ENCODE measurements around the gene PSD. TPM values are rescaled to one million over a fixed set of nuclear protein-coding genes. Genes with fewer than 3 reads are reported as not detected.

PSD gene
- total RNA-seq, 1 experiment from 2014 or later, result 1.6 TPM

GRCh38 chr10:102402512-102402896 is 16.1 kb downstream of the PSD start:
- intact Hi-C loops (cut with micrococcal nuclease; ENCODE audit: unreplicated experiment), result loop anchor here (2.0 kb wide), 2 partner anchors 18 to 234 kb away; partner anchors contain the start of gene FBXL15
- Histone ChIP-seq H3K36me3 (ENCODE audit: low read depth) (no peaks in the 10 kb centered on the region), H3F3A (ENCODE audit: insufficient read depth, low read depth) (peaks cover 4% of the 10 kb centered on the region; the same call in 1 of the 2 replicates), H3K27me3 (ENCODE audit: insufficient read depth, low read depth) (no peaks in the 10 kb centered on the region), H3K9me2 (ENCODE audit: insufficient read depth) (no peaks in the 10 kb centered on the region), H3K4me3 (no peak overlapping the region), H3K4me1 (replicated peaks; ENCODE audit: insufficient read depth) (peaks cover 13% of the 10 kb centered on the region), H3K9me3 (ENCODE audit: insufficient read depth, low read depth) (no peaks in the 10 kb centered on the region), H3K4me2 (no peak overlapping the region), H2AFZ (no peak overlapping the region), H3K79me2 (ENCODE audit: low read depth) (no peaks in the 10 kb centered on the region), H4K20me1 (ENCODE audit: insufficient read depth) (no peaks in the 10 kb centered on the region), H3K27ac (no peak overlapping the region)
- no TSS peak for BruUV-seq (replicated peaks)
- DNase-seq, result no peak
- ChIA-PET POLR2A (ENCODE audit: unreplicated experiment) (no interaction called here), CTCF (interaction anchor here (0.5 kb wide), 1 partner anchor 52 kb away, joined by 3 read pairs; no protein-coding TSS in a partner anchor)
- TF ChIP-seq CTCF (conservative IDR thresholded peaks at IDR 0.05) (no peak), EZH2 (IDR thresholded peaks at IDR 0.05; ENCODE audit: low read depth) (no peak)

GRCh38 chr10:102401735-102402511 is 16.7 kb downstream of the PSD start:
- Histone ChIP-seq H3K4me3 (no peak overlapping the region), H2AFZ (no peak overlapping the region), H3K4me2 (peak overlapping the region; percentile 53), H3K4me1 (replicated peaks; ENCODE audit: insufficient read depth) (peaks cover 13% of the 10 kb centered on the region), H3K79me2 (ENCODE audit: low read depth) (no peaks in the 10 kb centered on the region), H4K20me1 (ENCODE audit: insufficient read depth) (no peaks in the 10 kb centered on the region), H3K9me2 (ENCODE audit: insufficient read depth) (no peaks in the 10 kb centered on the region), H3K27ac (no peak overlapping the region), H3K27me3 (ENCODE audit: insufficient read depth, low read depth) (no peaks in the 10 kb centered on the region), H3K9me3 (ENCODE audit: insufficient read depth, low read depth) (no peaks in the 10 kb centered on the region), H3F3A (ENCODE audit: insufficient read depth, low read depth) (peaks cover 4% of the 10 kb centered on the region; the same call in 1 of the 2 replicates), H3K36me3 (ENCODE audit: low read depth) (no peaks in the 10 kb centered on the region)
- intact Hi-C loops (cut with micrococcal nuclease; ENCODE audit: unreplicated experiment), result loop anchor here (2.0 kb wide), 2 partner anchors 19 to 233 kb away; partner anchors contain the start of gene FBXL15
- peak; percentile 80 to 88 for DNase-seq
- ChIA-PET CTCF (interaction anchor here (0.5 to 0.6 kb wide), 3 partner anchors 9 to 60 kb away, joined by 3 to 4 read pairs (median 3); no protein-coding TSS in a partner anchor), POLR2A (ENCODE audit: unreplicated experiment) (interaction anchor here (0.5 kb wide), 1 partner anchor 791 kb away, joined by 4 read pairs; no protein-coding TSS in a partner anchor)
- TF ChIP-seq CTCF (conservative IDR thresholded peaks at IDR 0.05) (no peak), EZH2 (IDR thresholded peaks at IDR 0.05; ENCODE audit: low read depth) (no peak)
- no TSS peak for BruUV-seq (replicated peaks)

GRCh38 chr10:102401342-102401654 is 17.3 kb downstream of the PSD start:
- Histone ChIP-seq H3K4me1 (replicated peaks; ENCODE audit: insufficient read depth) (peaks cover 17% of the 10 kb centered on the region), H3K79me2 (ENCODE audit: low read depth) (peaks cover 2% of the 10 kb centered on the region; the same call in 1 of the 2 replicates), H3K4me2 (peak overlapping the region; percentile 53), H3K27me3 (ENCODE audit: insufficient read depth, low read depth) (no peaks in the 10 kb centered on the region), H3K27ac (no peak overlapping the region), H3K36me3 (ENCODE audit: low read depth) (no peaks in the 10 kb centered on the region), H3K4me3 (no peak overlapping the region), H3K9me3 (ENCODE audit: insufficient read depth, low read depth) (no peaks in the 10 kb centered on the region), H3K9me2 (ENCODE audit: insufficient read depth) (no peaks in the 10 kb centered on the region), H2AFZ (no peak overlapping the region), H4K20me1 (ENCODE audit: insufficient read depth) (no peaks in the 10 kb centered on the region), H3F3A (ENCODE audit: insufficient read depth, low read depth) (peaks cover 4% of the 10 kb centered on the region; the same call in 1 of the 2 replicates)
- BruUV-seq (replicated peaks), result no TSS peak
- CTCF ChIA-PET, result interaction anchor here (0.5 to 1.0 kb wide), 3 partner anchors 10 to 232 kb away, joined by 3 to 4 read pairs (median 3); no protein-coding TSS in a partner anchor
- POLR2A ChIA-PET (ENCODE audit: unreplicated experiment), result interaction anchor here (0.5 kb wide), 1 partner anchor 791 kb away, joined by 4 read pairs; no protein-coding TSS in a partner anchor
- TF ChIP-seq EZH2 (IDR thresholded peaks at IDR 0.05; ENCODE audit: low read depth) (no peak), CTCF (conservative IDR thresholded peaks at IDR 0.05) (no peak)
- intact Hi-C loops (cut with micrococcal nuclease; ENCODE audit: unreplicated experiment), result no loop called here
- DNase-seq, result no peak

All from PC-9 (cell line).